ENCODE measurements around the gene CIB4.

- TF ChIP-seq RBM22 (optimal IDR thresholded peaks at IDR 0.05; ENCODE audit: low read length) (no peak), POLR2A (IDR thresholded peaks at IDR 0.05; ENCODE audit: insufficient read depth in 1 of 2, low read depth in 2 of 2, low read length in 2 of 2) (no peak), SP2 (CRISPR knock-in tag; IDR thresholded peaks at IDR 0.05) (no peak), ETV5 (CRISPR knock-in tag; IDR thresholded peaks at IDR 0.05; ENCODE audit: borderline replicate concordance) (no peak), ETV6 (CRISPR knock-in tag; conservative IDR thresholded peaks at IDR 0.05) (no peak), CTCF (CRISPR knock-in tag; IDR thresholded peaks at IDR 0.05) (no peak), EP300 (IDR thresholded peaks at IDR 0.05; ENCODE audit: low read depth in 2 of 2, low read length in 2 of 2) (no peak), EP300 (CRISPR knock-in tag; IDR thresholded peaks at IDR 0.05; ENCODE audit: borderline replicate concordance) (no peak), ZBTB7A (CRISPR knock-in tag; IDR thresholded peaks at IDR 0.05) (no peak), MAX (IDR thresholded peaks at IDR 0.05) (no peak)
Observed at GRCh38 chr2:26615860-26616705, 25.1 kb downstream of the CIB4 start.

Data from HepG2 (cell line).